Neural progenitor cell (in vitro differentiated cells): Measurements from ENCODE around the gene ADIG.

Experiments
- EZH2 ChIP-seq: fragments of 200-600 bp; sonication (generic); IDR thresholded peaks from 2 replicates; pipeline ENCODE4 v1.6.1; 2017; ENCODE audit warnings: antibody characterized with exemption, mild to moderate bottlenecking, moderate library complexity
- TF ChIP-seq, protein P1 (sequence below): fragments of 200-600 bp; sonication (generic); IDR thresholded peaks from 2 replicates; pipeline ENCODE4 v1.5.1; 2017; ENCODE audit warnings: antibody characterized with exemption, mild to moderate bottlenecking

DNA sequence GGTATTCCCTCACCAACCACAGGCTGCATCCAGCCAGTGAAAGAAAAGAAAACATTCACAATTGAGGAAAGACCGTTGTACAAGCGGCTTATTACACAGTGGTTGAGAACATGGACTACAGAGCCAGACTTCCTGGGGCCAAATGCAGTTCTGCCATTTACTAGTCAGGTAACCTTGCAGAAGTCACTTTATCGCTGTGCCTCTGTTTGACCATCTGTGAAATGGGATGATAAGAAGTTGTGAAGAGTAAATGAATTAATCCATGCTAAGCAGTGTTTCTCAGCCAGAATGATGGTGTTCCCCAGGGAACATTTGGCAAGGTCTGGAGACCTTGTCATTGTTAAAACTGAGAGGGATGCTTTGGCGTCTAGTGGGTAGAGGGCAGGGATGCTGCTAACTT is 35.5 kb downstream of the ADIG start:
- TF ChIP-seq, protein P1, sequence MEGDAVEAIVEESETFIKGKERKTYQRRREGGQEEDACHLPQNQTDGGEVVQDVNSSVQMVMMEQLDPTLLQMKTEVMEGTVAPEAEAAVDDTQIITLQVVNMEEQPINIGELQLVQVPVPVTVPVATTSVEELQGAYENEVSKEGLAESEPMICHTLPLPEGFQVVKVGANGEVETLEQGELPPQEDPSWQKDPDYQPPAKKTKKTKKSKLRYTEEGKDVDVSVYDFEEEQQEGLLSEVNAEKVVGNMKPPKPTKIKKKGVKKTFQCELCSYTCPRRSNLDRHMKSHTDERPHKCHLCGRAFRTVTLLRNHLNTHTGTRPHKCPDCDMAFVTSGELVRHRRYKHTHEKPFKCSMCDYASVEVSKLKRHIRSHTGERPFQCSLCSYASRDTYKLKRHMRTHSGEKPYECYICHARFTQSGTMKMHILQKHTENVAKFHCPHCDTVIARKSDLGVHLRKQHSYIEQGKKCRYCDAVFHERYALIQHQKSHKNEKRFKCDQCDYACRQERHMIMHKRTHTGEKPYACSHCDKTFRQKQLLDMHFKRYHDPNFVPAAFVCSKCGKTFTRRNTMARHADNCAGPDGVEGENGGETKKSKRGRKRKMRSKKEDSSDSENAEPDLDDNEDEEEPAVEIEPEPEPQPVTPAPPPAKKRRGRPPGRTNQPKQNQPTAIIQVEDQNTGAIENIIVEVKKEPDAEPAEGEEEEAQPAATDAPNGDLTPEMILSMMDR: no peak
- no peak for TF ChIP-seq EZH2
